ENCODE results near the gene NUDT3.
"Not testable (repeated sequence)": the region's sequence is repeated elsewhere in the genome, so short reads cannot be mapped to it uniquely, and the experiment has no call there.

Gene NUDT3

GRCh38 chr6:34393191-34393965 is 909 bp upstream of the NUDT3 start:
- DNase-seq (ENCODE audit: low read depth in 1 of 2, low spot score in 1 of 2), result no peak

GRCh38 chr6:34391786-34392496 is 528 bp downstream of the NUDT3 start:
- DNase-seq (ENCODE audit: low read depth in 1 of 2, low spot score in 1 of 2), result peak; percentile 28 to 44

GRCh38 chr6:34391473-34391785 is 1.0 kb downstream of the NUDT3 start:
- DNase-seq (ENCODE audit: low read depth in 1 of 2, low spot score in 1 of 2), result no peak

GRCh38 chr6:34390531-34391472 is 1.7 kb downstream of the NUDT3 start:
- DNase-seq (ENCODE audit: low read depth in 1 of 2, low spot score in 1 of 2), result no peak

- DNase-seq (ENCODE audit: low read depth in 1 of 2, low spot score in 1 of 2), result no peak
Observed at GRCh38 chr6:34389034-34389433, 3.4 kb downstream of the NUDT3 start.

- DNase-seq (ENCODE audit: low read depth in 1 of 2, low spot score in 1 of 2), result no peak
Observed at GRCh38 chr6:34388421-34388820, 4.0 kb downstream of the NUDT3 start.

GRCh38 chr6:34386316-34387137 is 5.9 kb downstream of the NUDT3 start:
- DNase-seq (ENCODE audit: low read depth in 1 of 2, low spot score in 1 of 2), result no peak

- DNase-seq (ENCODE audit: low read depth in 1 of 2, low spot score in 1 of 2), result no peak
Observed at GRCh38 chr6:34385793-34386195, 6.7 kb downstream of the NUDT3 start.

GRCh38 chr6:34384321-34385153 is 7.9 kb downstream of the NUDT3 start:
- no peak for DNase-seq (ENCODE audit: low read depth in 1 of 2, low spot score in 1 of 2)

GRCh38 chr6:34383656-34384320 is 8.7 kb downstream of the NUDT3 start:
- no peak for DNase-seq (ENCODE audit: low read depth in 1 of 2, low spot score in 1 of 2)

- no peak for DNase-seq (ENCODE audit: low read depth in 1 of 2, low spot score in 1 of 2)
Observed at GRCh38 chr6:34383161-34383631, 9.3 kb downstream of the NUDT3 start.

- DNase-seq (ENCODE audit: low read depth in 1 of 2, low spot score in 1 of 2), result no peak
Observed at GRCh38 chr6:34381081-34381480, 11.4 kb downstream of the NUDT3 start.

GRCh38 chr6:34378470-34378869 is 14.0 kb downstream of the NUDT3 start:
- DNase-seq (ENCODE audit: low read depth in 1 of 2, low spot score in 1 of 2), result no peak

- no peak for DNase-seq (ENCODE audit: low read depth in 1 of 2, low spot score in 1 of 2)
Observed at GRCh38 chr6:34377984-34378383, 14.5 kb downstream of the NUDT3 start.

GRCh38 chr6:34377571-34377970 is 14.9 kb downstream of the NUDT3 start:
- DNase-seq (ENCODE audit: low read depth in 1 of 2, low spot score in 1 of 2), result not testable (repeated sequence)

GRCh38 chr6:34375833-34376232 is 16.6 kb downstream of the NUDT3 start:
- no peak for DNase-seq (ENCODE audit: low read depth in 1 of 2, low spot score in 1 of 2)

- no peak for DNase-seq (ENCODE audit: low read depth in 1 of 2, low spot score in 1 of 2)
Observed at GRCh38 chr6:34374508-34374907, 18.0 kb downstream of the NUDT3 start.

GRCh38 chr6:34374069-34374468 is 18.4 kb downstream of the NUDT3 start:
- DNase-seq (ENCODE audit: low read depth in 1 of 2, low spot score in 1 of 2), result no peak

GRCh38 chr6:34373511-34373910 is 19.0 kb downstream of the NUDT3 start:
- no peak for DNase-seq (ENCODE audit: low read depth in 1 of 2, low spot score in 1 of 2)

Data from activated CD4-positive, alpha-beta T cell treated with anti-CD3 and anti-CD28 coated beads, Interleukin-2, amount 50 U/mL, for 24 hours (primary cell).